PC-3 (cell line): ENCODE measurements around the gene HNRNPA1. TPM values are rescaled to one million over a fixed set of nuclear protein-coding genes. Genes with fewer than 3 reads are reported as not detected.

Experiments
- ATAC-seq: fragments of 200-7000 bp; cut with Tn5 transposase; 2 replicates; pipeline ENCODE4 v1.9.1; 2020; ENCODE audit warnings: mild to moderate bottlenecking, moderate library complexity
- BruUV-seq: library from RNA; stranded (reverse); fragments of 400-500 nt; replicated peaks from 2 replicates; lab custom pipeline; 2021; lab: Mats Ljungman, UMichigan
- CTCF ChIA-PET: fragments of 300-600 bp; sonication (Branson Sonifier 250); formaldehyde crosslinking; loops from one replicate; lab custom pipeline; 2022; ENCODE audit warnings: antibody characterized with exemption; lab: Charles Lee
- POLR2A ChIA-PET: fragments of 300-600 bp; sonication (Branson Sonifier 250); formaldehyde crosslinking; loops from one replicate; lab custom pipeline; 2022; ENCODE audit warnings: antibody characterized with exemption; ENCODE audit not compliant: unreplicated experiment; lab: Charles Lee
- DNase-seq: peaks from one replicate; pipeline ENCODE4 v3.0.0-alpha.2; 2015
- H2AFZ ChIP-seq: fragments of 300-600 bp; sonication (generic); 2 replicates; pipeline ENCODE4 v1.6.0; 2016; ENCODE audit warnings: antibody characterized with exemption, low read length
- H3F3A ChIP-seq: fragments of 300-600 bp; sonication (generic); one replicate; pipeline ENCODE4 v1.6.0; 2017; ENCODE audit warnings: antibody characterized with exemption, low read length, control low read depth, mild to moderate bottlenecking; ENCODE audit not compliant: unreplicated experiment
- H3K27ac ChIP-seq: fragments of 300-600 bp; sonication (generic); 2 replicates; pipeline ENCODE4 v1.5.1; 2016; ENCODE audit warnings: mild to moderate bottlenecking, low read length
- H3K27me3 ChIP-seq: fragments of 300-600 bp; sonication (generic); 2 replicates; pipeline ENCODE4 v1.6.1; 2016; ENCODE audit warnings: low read length, mixed read lengths
- H3K36me3 ChIP-seq: fragments of 300-600 bp; sonication (generic); 2 replicates; pipeline ENCODE4 v1.6.1; 2016; ENCODE audit warnings: low read depth, mixed run types, low read length, mixed read lengths
- H3K4me1 ChIP-seq: fragments of 300-600 bp; sonication (generic); 2 replicates; pipeline ENCODE4 v1.5.1; 2016; ENCODE audit warnings: low read length; ENCODE audit not compliant: insufficient read depth
- H3K4me2 ChIP-seq: fragments of 300-600 bp; sonication (generic); 2 replicates; pipeline ENCODE4 v1.6.0; 2016; ENCODE audit warnings: low read length
- H3K4me3 ChIP-seq: fragments of 300-600 bp; sonication (generic); 2 replicates; pipeline ENCODE4 v1.5.1; 2016; ENCODE audit warnings: mild to moderate bottlenecking, low read length, mixed read lengths
- H3K79me2 ChIP-seq: fragments of 300-600 bp; sonication (generic); 2 replicates; pipeline ENCODE4 v1.6.1; 2017; ENCODE audit warnings: low read length, mixed read lengths
- H3K9ac ChIP-seq: fragments of 300-600 bp; sonication (generic); 2 replicates; pipeline ENCODE4 v1.6.0; 2016; ENCODE audit warnings: mild to moderate bottlenecking, low read length
- H3K9me2 ChIP-seq: fragments of 300-600 bp; sonication (generic); replicated peaks from 2 replicates; pipeline ENCODE4 v1.6.1; 2016; ENCODE audit warnings: mixed run types, low read length, mixed read lengths
- H3K9me3 ChIP-seq: fragments of 300-600 bp; sonication (generic); 2 replicates; pipeline ENCODE4 v1.6.1; 2016; ENCODE audit warnings: low read length, mixed read lengths
- H4K20me1 ChIP-seq: fragments of 300-600 bp; sonication (generic); 2 replicates; pipeline ENCODE4 v1.6.1; 2016; ENCODE audit warnings: low read length, mixed read lengths
- CTCF ChIP-seq: fragments of 300-600 bp; sonication (generic); conservative IDR thresholded peaks from 2 replicates; pipeline ENCODE4 v1.5.1; 2017; ENCODE audit warnings: antibody characterized with exemption, low read depth, mild to moderate bottlenecking, low read length
- EZH2 ChIP-seq: fragments of 300-600 bp; sonication (generic); IDR thresholded peaks from one replicate; pipeline ENCODE4 v1.6.1; 2017; ENCODE audit warnings: antibody characterized with exemption, mild to moderate bottlenecking, low read length; ENCODE audit not compliant: unreplicated experiment
- EZH2phosphoT487 ChIP-seq: fragments of 300-600 bp; sonication (generic); IDR thresholded peaks from 2 replicates; pipeline ENCODE4 v1.6.1; 2018; ENCODE audit warnings: mild to moderate bottlenecking, antibody characterized with exemption, low read length, borderline replicate concordance
- intact Hi-C: fragments of 100-400 bp; cut with micrococcal nuclease; formaldehyde crosslinking; loops from 2 replicates; pipeline ENCODE4 v1.9.0; 2023
- total RNA-seq: library from RNA; depleted of rRNA; stranded (reverse); fragments of >200 nt; gene quantifications from 2 replicates; pipeline ENCODE4 v1.2.3, GENCODE V29; 2014

The HNRNPA1 gene
- total RNA-seq, 1 experiment from 2014 or later: 465 TPM

DNA sequence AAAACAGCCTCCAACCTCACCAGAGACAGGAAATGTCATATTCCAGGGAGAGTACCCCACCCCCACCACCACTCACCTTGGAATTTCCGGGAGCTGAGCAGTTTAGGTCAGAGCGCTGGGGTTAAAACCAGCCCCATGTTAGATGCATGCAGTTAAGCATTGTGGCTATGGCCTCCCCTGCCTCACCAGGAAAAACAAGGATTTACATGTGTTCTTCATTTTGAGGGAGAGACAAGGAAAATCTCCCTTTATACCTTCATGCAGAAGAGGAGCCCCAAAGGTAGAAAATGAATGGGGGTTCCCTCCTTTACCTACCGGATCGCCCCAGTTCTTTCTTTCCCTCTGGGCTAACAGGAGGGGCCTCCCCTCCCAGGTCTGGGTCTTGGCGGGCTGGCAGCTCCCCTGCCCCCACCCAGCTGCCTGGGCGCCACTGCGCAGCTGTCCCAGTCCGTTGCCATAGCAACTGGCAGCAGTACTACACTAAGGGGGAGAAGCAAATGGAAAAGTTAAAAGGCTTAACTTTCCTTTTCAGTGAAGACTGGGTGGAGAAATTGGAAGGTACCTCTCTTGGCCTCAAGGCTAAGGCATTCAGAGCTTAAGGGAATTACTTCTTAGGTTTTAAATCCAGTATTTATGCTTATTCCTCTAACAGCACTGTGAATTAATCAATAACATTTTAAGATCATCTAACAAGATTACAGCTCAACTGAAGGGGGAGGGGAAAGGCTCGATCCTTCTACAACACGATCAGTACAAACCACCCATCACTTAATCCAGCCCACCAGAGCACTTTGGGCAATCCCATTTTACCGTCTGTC lies 21.1 kb upstream of the HNRNPA1 start:
- Histone ChIP-seq H3K79me2 (no peaks in the 10 kb centered on the region), H3K9me2 (no peaks in the 10 kb centered on the region), H3K4me1 (peaks cover 13% of the 10 kb centered on the region; the same call in 1 of the 2 replicates), H2AFZ (no peak overlapping the region), H3K4me3 (no peak overlapping the region), H4K20me1 (no peaks in the 10 kb centered on the region), H3K36me3 (peaks cover 2% of the 10 kb centered on the region; the same call in 1 of the 2 replicates), H3K9ac (no peak overlapping the region), H3K4me2 (no peak overlapping the region), H3K27ac (no peak overlapping the region), H3K9me3 (no peaks in the 10 kb centered on the region), H3F3A (no peaks in the 10 kb centered on the region), H3K27me3 (no peaks in the 10 kb centered on the region)
- ChIA-PET CTCF (no interaction called here), POLR2A (no interaction called here)
- TF ChIP-seq CTCF (no peak), EZH2phosphoT487 (no peak), EZH2 (no peak)
- ATAC-seq: no peak
- BruUV-seq: no TSS peak
- intact Hi-C loops: no loop called here
- DNase-seq: peak; percentile 25

- BruUV-seq: no TSS peak
- Histone ChIP-seq H2AFZ (no peak overlapping the region), H3K9me3 (no peaks in the 10 kb centered on the region), H3F3A (no peaks in the 10 kb centered on the region), H3K27ac (no peak overlapping the region), H4K20me1 (no peaks in the 10 kb centered on the region), H3K4me2 (no peak overlapping the region), H3K36me3 (no peaks in the 10 kb centered on the region), H3K9me2 (no peaks in the 10 kb centered on the region), H3K9ac (no peak overlapping the region), H3K79me2 (no peaks in the 10 kb centered on the region), H3K4me1 (peaks cover 13% of the 10 kb centered on the region; the same call in 1 of the 2 replicates), H3K4me3 (no peak overlapping the region), H3K27me3 (no peaks in the 10 kb centered on the region)
- DNase-seq: no peak
- POLR2A ChIA-PET: no interaction called here
- intact Hi-C loops: no loop called here
- ATAC-seq: no peak
- CTCF ChIA-PET: no interaction called here
- TF ChIP-seq EZH2phosphoT487: no peak
- no peak for TF ChIP-seq EZH2
- no peak for TF ChIP-seq CTCF
These were observed 18.6 kb upstream of the HNRNPA1 start for GRCh38 chr12:54261815-54262402.

GRCh38 chr12:54262403-54262925 lies 18.1 kb upstream of the HNRNPA1 start:
- peaks cover 13% of the 10 kb centered on the region; the same call in 1 of the 2 replicates for H3K4me1 ChIP-seq
- ChIA-PET CTCF (interaction anchor here (0.5 to 0.6 kb wide), 2 partner anchors 8 to 11 kb away, joined by 3 to 4 read pairs; no protein-coding TSS in a partner anchor), POLR2A (no interaction called here)
- no peaks in the 10 kb centered on the region for H3K27me3 ChIP-seq
- H3K9me2 ChIP-seq: no peaks in the 10 kb centered on the region
- H3F3A ChIP-seq: no peaks in the 10 kb centered on the region
- no peak overlapping the region for H3K9ac ChIP-seq
- ATAC-seq: no peak
- H3K4me3 ChIP-seq: no peak overlapping the region
- no TSS peak for BruUV-seq
- TF ChIP-seq CTCF: no peak
- no peak for TF ChIP-seq EZH2
- TF ChIP-seq EZH2phosphoT487: no peak
- intact Hi-C loops: no loop called here
- H3K36me3 ChIP-seq: no peaks in the 10 kb centered on the region
- H4K20me1 ChIP-seq: no peaks in the 10 kb centered on the region
- no peaks in the 10 kb centered on the region for H3K9me3 ChIP-seq
- no peak overlapping the region for H3K27ac ChIP-seq
- H3K4me2 ChIP-seq: no peak overlapping the region
- no peaks in the 10 kb centered on the region for H3K79me2 ChIP-seq
- DNase-seq: no peak
- H2AFZ ChIP-seq: no peak overlapping the region
